HG03457 (cell line): ENCODE measurements around the gene IL1RAPL1.

Experiments used
- ATAC-seq: cut with Tn5 transposase; IDR thresholded peaks from one replicate; pipeline ENCODE4 v1.9.1; 2021; ENCODE audit warnings: moderate number of reproducible peaks; ENCODE audit not compliant: unreplicated experiment

The IL1RAPL1 gene

GRCh38 chrX:29858714-29859113 lies 1271.5 kb downstream of the IL1RAPL1 start:
- no peak for ATAC-seq

GRCh38 chrX:29862126-29862677 lies 1275.0 kb downstream of the IL1RAPL1 start:
- no peak for ATAC-seq

- ATAC-seq, result no peak
These were observed 1280.7 kb downstream of the IL1RAPL1 start for GRCh38 chrX:29867971-29868370.

GRCh38 chrX:29869837-29870236 lies 1282.6 kb downstream of the IL1RAPL1 start:
- ATAC-seq, result no peak

GRCh38 chrX:29870608-29871007 lies 1283.4 kb downstream of the IL1RAPL1 start:
- ATAC-seq, result no peak

- ATAC-seq, result no peak
These were observed 1285.6 kb downstream of the IL1RAPL1 start for GRCh38 chrX:29872831-29873230.

GRCh38 chrX:29876733-29877132 lies 1289.5 kb downstream of the IL1RAPL1 start:
- no peak for ATAC-seq

- ATAC-seq, result no peak
These were observed 1293.7 kb downstream of the IL1RAPL1 start for GRCh38 chrX:29880977-29881376.

GRCh38 chrX:29890004-29890403 lies 1302.8 kb downstream of the IL1RAPL1 start:
- no peak for ATAC-seq

GRCh38 chrX:29890646-29891200 lies 1303.5 kb downstream of the IL1RAPL1 start:
- ATAC-seq, result no peak

- no peak for ATAC-seq
These were observed 1314.8 kb downstream of the IL1RAPL1 start for GRCh38 chrX:29902004-29902403.

- ATAC-seq, result no peak
These were observed 1316.1 kb downstream of the IL1RAPL1 start for GRCh38 chrX:29903360-29903759.

- ATAC-seq, result no peak
These were observed 1324.4 kb downstream of the IL1RAPL1 start for GRCh38 chrX:29911673-29912072.

GRCh38 chrX:29913647-29914046 lies 1326.4 kb downstream of the IL1RAPL1 start:
- no peak for ATAC-seq

- ATAC-seq, result no peak
These were observed 1335.4 kb downstream of the IL1RAPL1 start for GRCh38 chrX:29922607-29923006.

- ATAC-seq, result no peak
These were observed 1338.8 kb downstream of the IL1RAPL1 start for GRCh38 chrX:29926056-29926455.

- no peak for ATAC-seq
These were observed 1339.4 kb downstream of the IL1RAPL1 start for GRCh38 chrX:29926659-29927058.

- no peak for ATAC-seq
These were observed 1348.2 kb downstream of the IL1RAPL1 start for GRCh38 chrX:29935455-29935854.

- ATAC-seq, result no peak
These were observed 1353.5 kb downstream of the IL1RAPL1 start for GRCh38 chrX:29940750-29941149.

GRCh38 chrX:29941287-29941686 lies 1354.0 kb downstream of the IL1RAPL1 start:
- ATAC-seq, result no peak

- ATAC-seq, result no peak
These were observed 1360.0 kb downstream of the IL1RAPL1 start for GRCh38 chrX:29947225-29947624.

- no peak for ATAC-seq
These were observed 1361.4 kb downstream of the IL1RAPL1 start for GRCh38 chrX:29948653-29949052.

GRCh38 chrX:29952016-29952415 lies 1364.8 kb downstream of the IL1RAPL1 start:
- no peak for ATAC-seq
